Spinal cord (tissue), 10 donors: ENCODE results near the gene COA8. TPM values are rescaled to one million over a fixed set of nuclear protein-coding genes. Genes with fewer than 3 reads are reported as not detected.

Experiments
- DNase-seq, 6 donors: peaks; one replicate each; pipeline versions ENCODE4 v3.0.0 to v3.0.0-alpha.2; 2013 to 2015; ENCODE audit warnings: low spot score in 6 of 6, low read depth in 4 of 6
- H3K27ac ChIP-seq: one replicate; pipeline ENCODE4 v1.5.1; 2013; ENCODE audit warnings: low read depth, low read length, control low read depth
- H3K27me3 ChIP-seq: one replicate; pipeline ENCODE4 v1.6.1; 2013; ENCODE audit warnings: low read length; ENCODE audit not compliant: control insufficient read depth, insufficient read depth
- H3K36me3 ChIP-seq: one replicate; pipeline ENCODE4 v1.6.1; 2013; ENCODE audit warnings: low read length; ENCODE audit not compliant: control insufficient read depth, insufficient read depth
- H3K4me1 ChIP-seq: one replicate; pipeline ENCODE4 v1.6.1; 2013; ENCODE audit warnings: low read length; ENCODE audit not compliant: control insufficient read depth, insufficient read depth
- H3K4me3 ChIP-seq: one replicate; pipeline ENCODE4 v1.5.1; 2013; ENCODE audit warnings: low read depth, low read length, control low read depth
- H3K9me3 ChIP-seq: one replicate; pipeline ENCODE4 v1.6.1; 2013; ENCODE audit warnings: low read length; ENCODE audit not compliant: control insufficient read depth, insufficient read depth
- WGBS: methylation state at CpG from one replicate; pipeline ENCODE4 v1.1.5; 2013; ENCODE audit warnings: missing lambda C conversion rate; ENCODE audit not compliant: insufficient coverage; 5-methylcytosine and 5-hydroxymethylcytosine counted together
- polyA plus RNA-seq, 2 donors: library from polyadenylated mRNA; unstranded; fragments of 120-200 nt; gene quantifications; one replicate each; pipeline ENCODE4 v1.2.1, GENCODE V29; 2013; ENCODE audit not compliant: insufficient read length in 2 of 2
- total RNA-seq, 2 donors: library from RNA; depleted of rRNA in 1 of 2; stranded (reverse); fragments of 120-200 nt in 1 of 2; fragments of >200 nt in 1 of 2; gene quantifications; one replicate each; pipeline versions ENCODE4 v1.2.3 to v1.2.4, GENCODE V29; 2013 to 2014
- donor health status: healthy.

The COA8 gene
- total and polyA plus RNA-seq, 4 donors: 33.5 to 57.6 (median 46.3) TPM

GRCh38 chr14:103536693-103537092 lies 26.1 kb upstream of the COA8 start:
- 92% methylated on average over 9 of the region's 9 CpGs for WGBS
- Histone ChIP-seq H3K4me1 (peaks cover 37% of the 10 kb centered on the region), H3K27ac (no peak overlapping the region), H3K9me3 (no peaks in the 10 kb centered on the region), H3K4me3 (no peak overlapping the region), H3K36me3 (peaks cover 65% of the 10 kb centered on the region), H3K27me3 (no peaks in the 10 kb centered on the region)
- no peak for DNase-seq

DNA sequence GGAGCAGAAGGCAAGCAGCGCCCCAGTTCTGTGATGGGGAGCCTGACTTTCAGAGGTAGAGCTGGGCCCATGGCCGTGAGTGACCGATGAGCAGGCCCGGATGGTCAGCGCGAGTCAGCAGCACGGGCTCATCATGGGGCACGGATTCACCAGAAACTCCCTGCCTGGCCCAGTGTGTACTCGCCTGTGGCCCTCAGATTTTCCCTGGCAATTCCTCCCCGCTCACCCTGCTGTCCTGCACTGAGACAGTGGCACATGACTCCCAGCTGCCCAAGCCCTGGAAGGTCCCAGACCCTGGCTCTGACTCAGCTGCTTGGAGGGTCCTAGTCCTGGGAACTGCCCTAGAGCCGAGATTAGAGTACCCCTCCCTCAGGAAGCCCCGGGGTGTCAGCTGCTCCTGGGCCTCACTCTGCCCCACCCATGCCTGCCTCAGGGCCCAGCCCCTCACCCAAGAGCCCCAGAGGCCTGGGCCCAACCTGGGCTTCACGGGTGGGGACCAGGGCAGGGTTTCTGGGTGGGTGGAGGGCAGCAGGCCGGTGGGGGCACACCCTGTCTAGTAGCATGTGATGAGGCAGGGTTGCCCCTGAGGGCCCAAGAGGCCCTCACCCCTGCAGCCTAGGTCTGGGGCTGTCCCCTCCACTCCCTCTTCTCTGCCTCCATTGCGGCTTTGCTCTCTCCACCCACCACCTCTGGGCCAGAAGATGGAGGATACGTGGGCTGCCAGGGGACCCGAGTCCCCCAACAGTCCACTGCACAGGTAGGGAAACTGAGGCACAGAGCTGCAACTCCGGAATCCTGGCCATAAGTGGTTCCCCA lies 25.4 kb upstream of the COA8 start:
- H3K27me3 ChIP-seq: no peaks in the 10 kb centered on the region
- WGBS: 85% methylated on average over 14 of the region's 18 CpGs
- peaks cover 44% of the 10 kb centered on the region for H3K4me1 ChIP-seq
- no peak for DNase-seq
- peaks cover 58% of the 10 kb centered on the region for H3K36me3 ChIP-seq
- H3K9me3 ChIP-seq: no peaks in the 10 kb centered on the region
- H3K27ac ChIP-seq: no peak overlapping the region
- no peak overlapping the region for H3K4me3 ChIP-seq

GRCh38 chr14:103538291-103539055 lies 24.3 kb upstream of the COA8 start:
- H3K4me1 ChIP-seq: peaks cover 55% of the 10 kb centered on the region
- peaks cover 52% of the 10 kb centered on the region for H3K36me3 ChIP-seq
- 41% methylated on average over 26 of the region's 30 CpGs for WGBS
- H3K4me3 ChIP-seq: no peak overlapping the region
- DNase-seq: no peak
- no peaks in the 10 kb centered on the region for H3K9me3 ChIP-seq
- H3K27ac ChIP-seq: no peak overlapping the region
- no peaks in the 10 kb centered on the region for H3K27me3 ChIP-seq

- H3K4me3 ChIP-seq: no peak overlapping the region
- H3K9me3 ChIP-seq: no peaks in the 10 kb centered on the region
- DNase-seq: no peak
- H3K27me3 ChIP-seq: no peaks in the 10 kb centered on the region
- no peak overlapping the region for H3K27ac ChIP-seq
- H3K36me3 ChIP-seq: peaks cover 46% of the 10 kb centered on the region
- 84% methylated on average over 23 of the region's 28 CpGs for WGBS
- H3K4me1 ChIP-seq: peaks cover 63% of the 10 kb centered on the region
Observed at GRCh38 chr14:103539056-103539825, 23.5 kb upstream of the COA8 start.

DNA sequence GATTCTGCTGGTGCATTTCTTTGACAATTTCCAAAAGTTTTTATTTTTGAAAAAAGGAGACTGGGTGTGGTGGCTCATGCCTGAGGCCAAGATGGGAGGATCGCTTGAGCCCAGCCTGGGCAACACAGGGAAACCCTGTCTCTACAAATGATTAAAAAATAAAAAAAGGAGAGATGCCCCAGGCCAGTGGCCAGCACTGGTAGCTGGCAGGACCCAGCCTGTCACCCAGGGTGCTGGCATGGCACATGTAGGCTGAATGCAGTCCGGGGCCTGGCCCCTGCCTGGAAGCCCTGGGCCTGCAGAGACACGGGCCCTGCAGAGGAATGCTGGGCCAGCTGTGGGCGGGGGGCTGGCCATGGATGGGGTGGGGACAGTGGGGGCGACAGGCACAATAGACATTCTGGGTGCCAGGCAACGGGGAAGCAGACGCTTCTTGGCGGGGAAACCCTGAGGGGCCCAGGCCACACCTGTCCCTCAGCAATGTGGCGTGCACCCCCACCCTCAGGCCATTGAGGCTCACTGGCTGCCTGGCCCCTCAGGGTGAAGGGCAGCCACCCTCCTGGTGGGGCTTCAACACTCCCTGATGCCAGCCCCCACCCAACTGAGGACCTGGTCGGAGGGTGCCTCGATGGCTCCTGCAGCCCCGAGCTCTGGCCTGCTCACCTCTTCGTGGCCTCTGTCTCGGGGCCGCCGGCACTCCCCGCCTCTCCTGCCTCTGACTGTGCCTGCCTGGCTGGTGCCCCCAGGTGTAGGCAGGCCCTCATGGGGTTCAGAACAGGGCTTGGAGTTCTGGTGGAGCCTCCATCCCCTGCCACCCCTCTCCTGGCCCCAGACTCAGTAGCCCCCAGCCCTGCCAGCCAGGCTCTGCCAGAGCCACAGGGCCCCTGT lies 21.7 kb upstream of the COA8 start:
- no peaks in the 10 kb centered on the region for H3K27me3 ChIP-seq
- H3K27ac ChIP-seq: peak overlapping the region; percentile 90

DNA sequence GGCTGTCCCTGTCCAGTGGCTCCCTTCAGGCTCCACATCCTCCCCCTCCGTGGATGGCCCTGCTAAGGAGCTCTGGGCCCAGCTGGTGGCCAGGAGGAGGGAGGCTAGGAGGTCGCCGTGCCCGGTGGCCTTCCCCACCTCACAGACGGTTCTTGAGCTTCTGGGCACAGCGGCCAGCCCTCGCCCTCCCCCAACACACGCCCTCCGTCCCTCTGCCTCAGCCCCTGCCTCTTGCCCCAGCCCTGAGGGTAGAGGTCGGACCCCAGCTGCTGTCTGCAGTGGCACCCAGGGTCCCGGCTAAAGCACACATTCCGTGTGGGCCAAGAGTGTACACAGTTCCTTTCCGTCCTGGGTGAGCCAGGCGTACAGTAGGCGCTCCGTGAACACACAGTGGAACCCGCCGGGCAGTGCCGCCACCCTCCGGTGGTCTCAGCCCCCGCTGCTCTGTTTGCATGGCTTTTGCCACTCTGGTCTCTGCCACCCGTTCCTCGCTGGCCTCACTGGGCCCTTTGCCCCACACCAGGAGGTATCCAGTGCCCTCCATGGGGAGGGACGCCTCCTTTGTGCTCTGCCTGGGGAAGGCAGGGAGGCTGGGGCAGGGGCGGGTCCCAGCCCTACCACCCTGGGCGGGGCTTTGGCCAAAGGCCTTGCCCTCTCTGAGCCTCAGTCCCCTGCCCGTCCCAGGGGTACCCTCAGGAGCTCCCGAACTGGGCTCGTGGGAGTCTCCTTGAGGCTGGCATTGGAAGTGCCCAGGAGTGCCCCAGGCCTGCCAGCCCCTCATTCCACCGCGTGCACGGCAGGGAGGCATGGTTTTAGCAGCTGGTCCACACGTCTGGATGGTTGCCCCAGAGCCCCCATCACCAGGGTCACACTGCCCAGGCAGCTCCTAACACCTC lies 20.8 kb upstream of the COA8 start:
- Histone ChIP-seq H3K9me3 (no peaks in the 10 kb centered on the region), H3K27me3 (no peaks in the 10 kb centered on the region), H3K36me3 (peaks cover 29% of the 10 kb centered on the region), H3K27ac (peak overlapping the region; percentile 90), H3K4me1 (peaks cover 90% of the 10 kb centered on the region), H3K4me3 (peak overlapping the region; percentile 9)
- DNase-seq: peak in 2 of 6 donors; percentile 62 to 83
- 25% methylated on average over 32 of the region's 33 CpGs for WGBS

More for the DNA sequence above, 21.7 kb upstream of the COA8 start:
- Histone ChIP-seq H3K4me1 (peaks cover 81% of the 10 kb centered on the region), H3K36me3 (peaks cover 38% of the 10 kb centered on the region), H3K9me3 (no peaks in the 10 kb centered on the region), H3K4me3 (no peak overlapping the region)
- 50% methylated on average over 17 of the region's 17 CpGs for WGBS
- peak in 1 of 6 donors; percentile 58 for DNase-seq

GRCh38 chr14:103542605-103543088 lies 20.1 kb upstream of the COA8 start:
- peak in 2 of 6 donors; percentile 86 to 94 for DNase-seq

DNA sequence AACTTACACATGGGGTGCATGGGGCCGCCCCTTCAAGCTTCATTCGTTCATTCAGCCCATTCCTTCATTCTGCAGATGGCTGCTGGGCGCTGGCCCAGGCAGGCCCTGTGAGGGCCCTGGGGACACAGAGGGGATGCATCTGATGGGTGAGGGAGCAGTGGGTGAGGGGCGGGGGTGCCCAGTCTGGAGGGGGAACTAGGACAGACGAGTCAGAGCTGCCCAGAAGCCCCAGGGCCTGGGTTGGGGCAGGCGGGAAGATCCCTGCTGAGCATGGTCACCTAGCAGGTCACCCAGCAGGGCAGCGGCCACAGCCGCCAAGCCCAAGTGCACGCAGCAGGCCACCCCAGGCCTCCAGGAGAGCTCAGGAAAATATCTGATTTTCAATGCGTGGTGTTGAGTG lies 19.6 kb upstream of the COA8 start:
- no peak for DNase-seq
- H3K4me3 ChIP-seq: no peak overlapping the region
- peaks cover 24% of the 10 kb centered on the region for H3K36me3 ChIP-seq
- peak overlapping the region; percentile 90 for H3K27ac ChIP-seq
- peaks cover 91% of the 10 kb centered on the region for H3K4me1 ChIP-seq
- 52% methylated on average over 8 of the region's 10 CpGs for WGBS
- H3K9me3 ChIP-seq: no peaks in the 10 kb centered on the region
- no peaks in the 10 kb centered on the region for H3K27me3 ChIP-seq

More at GRCh38 chr14:103542605-103543088, 20.1 kb upstream of the COA8 start:
- peaks cover 26% of the 10 kb centered on the region for H3K36me3 ChIP-seq
- WGBS: 6% methylated on average over 13 of the region's 18 CpGs
- H3K9me3 ChIP-seq: no peaks in the 10 kb centered on the region
- H3K4me1 ChIP-seq: peaks cover 95% of the 10 kb centered on the region
- no peaks in the 10 kb centered on the region for H3K27me3 ChIP-seq
- peak overlapping the region; percentile 9 for H3K4me3 ChIP-seq
- H3K27ac ChIP-seq: peak overlapping the region; percentile 90
